IMR-90 (cell line): ENCODE results near the gene RTKN. TPM values are rescaled to one million over a fixed set of nuclear protein-coding genes. Genes with fewer than 3 reads are reported as not detected.

Source experiments
- ATAC-seq: fragments of 200-7000 bp; cut with Tn5 transposase; 2 replicates; pipeline ENCODE4 v1.9.1; 2020; ENCODE audit warnings: low read depth, mild to moderate bottlenecking, moderate library complexity
- BruUV-seq: library from RNA; stranded (reverse); fragments of 400-500 nt; replicated peaks from 2 replicates; lab custom pipeline; 2021; lab: Mats Ljungman, UMichigan
- CTCF ChIA-PET: fragments of 300-600 bp; formaldehyde crosslinking; extraction: SDS; loops from one replicate; lab custom pipeline; 2021; ENCODE audit warnings: antibody characterized with exemption; lab: Yijun Ruan, JAX
- POLR2A ChIA-PET: fragments of 300-600 bp; sonication (Branson Sonifier 250); formaldehyde crosslinking; loops from one replicate; lab custom pipeline; 2022; ENCODE audit warnings: antibody characterized with exemption; ENCODE audit not compliant: unreplicated experiment; lab: Charles Lee
- DNase-seq: peaks from one replicate; pipeline ENCODE4 v3.0.0; 2013
- H2AFZ ChIP-seq: replicated peaks from 2 replicates; pipeline ENCODE3; 2013; ENCODE audit warnings: low read length, mild to moderate bottlenecking; ENCODE audit not compliant: poor library complexity
- H2AK5ac ChIP-seq: 2 replicates; pipeline ENCODE4 v1.6.1; 2013; ENCODE audit warnings: low read depth, low read length, inconsistent platforms
- H2AK9ac ChIP-seq: replicated peaks from 2 replicates; pipeline ENCODE3; 2013; ENCODE audit warnings: mild to moderate bottlenecking, low read depth, low read length, moderate library complexity; ENCODE audit not compliant: poor library complexity
- H2BK120ac ChIP-seq: 2 replicates; pipeline ENCODE4 v1.6.1; 2013; ENCODE audit warnings: low read depth, low read length, inconsistent platforms
- H2BK15ac ChIP-seq: 3 replicates; pipeline ENCODE4 v1.6.1; 2013; ENCODE audit warnings: low read depth, low read length, inconsistent platforms
- H2BK20ac ChIP-seq: 2 replicates; pipeline ENCODE4 v1.6.1; 2013; ENCODE audit warnings: low read depth, mild to moderate bottlenecking, inconsistent platforms, low read length, moderate library complexity
- H2BK5ac ChIP-seq: 2 replicates; pipeline ENCODE4 v1.6.1; 2013; ENCODE audit warnings: mild to moderate bottlenecking, low read depth, low read length, inconsistent platforms; ENCODE audit not compliant: poor library complexity, severe bottlenecking
- H3K14ac ChIP-seq: replicated peaks from 2 replicates; pipeline ENCODE4 v1.6.1; 2013; ENCODE audit warnings: low read depth, low read length, inconsistent platforms
- H3K18ac ChIP-seq: 2 replicates; pipeline ENCODE4 v1.6.1; 2013; ENCODE audit warnings: low read depth, low read length, control low read depth
- H3K23ac ChIP-seq: 2 replicates; pipeline ENCODE4 v1.6.1; 2013; ENCODE audit warnings: low read depth, low read length, inconsistent platforms
- H3K27ac ChIP-seq: 2 replicates; pipeline ENCODE4 v1.5.1; 2013; ENCODE audit warnings: mild to moderate bottlenecking, control low read depth, low read length; ENCODE audit not compliant: insufficient read depth
- H3K27me3 ChIP-seq: 2 replicates; pipeline ENCODE4 v1.6.1; 2013; ENCODE audit warnings: low read length; ENCODE audit not compliant: control insufficient read depth, insufficient read depth
- H3K36me3 ChIP-seq: 2 replicates; pipeline ENCODE4 v1.6.1; 2013; ENCODE audit warnings: low read length, mixed read lengths; ENCODE audit not compliant: control insufficient read depth, insufficient read depth
- H3K4ac ChIP-seq: 2 replicates; pipeline ENCODE4 v1.6.1; 2013; ENCODE audit warnings: low read depth, low read length, inconsistent platforms
- H3K4me1 ChIP-seq: 2 replicates; pipeline ENCODE4 v1.6.1; 2013; ENCODE audit warnings: low read length, mixed read lengths; ENCODE audit not compliant: control insufficient read depth, insufficient read depth
- H3K4me2 ChIP-seq: 2 replicates; pipeline ENCODE4 v1.6.1; 2013; ENCODE audit warnings: low read depth, mild to moderate bottlenecking, control low read depth, low read length, moderate library complexity
- H3K4me3 ChIP-seq: 2 replicates; pipeline ENCODE4 v1.5.1; 2013; ENCODE audit warnings: low read depth, mild to moderate bottlenecking, control low read depth, low read length, moderate library complexity; ENCODE audit not compliant: insufficient read depth
- H3K56ac ChIP-seq: 2 replicates; pipeline ENCODE4 v1.6.1; 2013; ENCODE audit warnings: low read length, inconsistent platforms; ENCODE audit not compliant: insufficient read depth; ENCODE audit errors: extremely low read depth
- H3K79me1 ChIP-seq, 2 experiments: 2 replicates each; pipeline ENCODE4 v1.6.1; 2013; ENCODE audit warnings: low read length in 2 of 2, inconsistent platforms in 1 of 2, low read depth in 1 of 2
- H3K9ac ChIP-seq: 2 replicates; pipeline ENCODE4 v1.6.1; 2013; ENCODE audit warnings: low read depth, low read length, control low read depth
- H3K9me1 ChIP-seq: 2 replicates; pipeline ENCODE4 v1.6.1; 2013; ENCODE audit warnings: low read length, inconsistent platforms; ENCODE audit not compliant: insufficient read depth
- H3K9me3 ChIP-seq: 2 replicates; pipeline ENCODE4 v1.6.1; 2013; ENCODE audit warnings: low read length; ENCODE audit not compliant: control insufficient read depth, insufficient read depth
- H4K20me1 ChIP-seq: 2 replicates; pipeline ENCODE4 v1.6.1; 2013; ENCODE audit warnings: low read length, inconsistent platforms; ENCODE audit not compliant: insufficient read depth
- H4K5ac ChIP-seq: 2 replicates; pipeline ENCODE4 v1.6.1; 2013; ENCODE audit warnings: mild to moderate bottlenecking, low read depth, low read length, control low read depth
- H4K8ac ChIP-seq, 2 experiments: 2 replicates each; pipeline ENCODE4 v1.6.1; 2013; ENCODE audit warnings: low read depth in 2 of 2, low read length in 2 of 2, control low read depth in 1 of 2, inconsistent platforms in 1 of 2
- H4K91ac ChIP-seq: 2 replicates; pipeline ENCODE4 v1.6.1; 2013; ENCODE audit warnings: low read depth, low read length, inconsistent platforms; ENCODE audit not compliant: insufficient read depth
- CTCF ChIP-seq: conservative IDR thresholded peaks from 2 replicates; pipeline ENCODE4 v1.5.1; 2012; ENCODE audit warnings: mild to moderate bottlenecking, low read depth, low read length, improper control_type of control experiment
- MXI1 ChIP-seq: IDR thresholded peaks from 2 replicates; pipeline ENCODE4 v1.6.1; 2012; ENCODE audit warnings: low read depth, mild to moderate bottlenecking, low read length, moderate library complexity, borderline replicate concordance
- WGBS, 2 experiments: methylation state at CpG; one replicate each; pipeline versions ENCODE4 v1.1.5 to v1.1.7; 2013; ENCODE audit warnings: missing lambda C conversion rate in 2 of 2; ENCODE audit not compliant: insufficient read length in 1 of 2; ENCODE audit errors: extremely low coverage in 2 of 2; 5-methylcytosine and 5-hydroxymethylcytosine counted together
- dilution Hi-C: fragments of 300-500 bp; cut with HindIII; formaldehyde crosslinking; loops from one replicate; pipeline ENCODE4 v1.14.3; 2018; ENCODE audit warnings: low sequenced_read_pairs; ENCODE audit not compliant: unreplicated experiment
- in situ Hi-C: fragments of 300-500 bp; cut with MboI; formaldehyde crosslinking; loops from 3 replicates; pipeline ENCODE4 v1.14.3; 2019; ENCODE audit warnings: low sequenced_read_pairs, inconsistent platforms, mixed read lengths
- intact Hi-C: fragments of 100-400 bp; cut with micrococcal nuclease; formaldehyde crosslinking; loops from 2 replicates; pipeline ENCODE4 v1.10.0; 2022
- polyA plus RNA-seq, 3 experiments: library from polyadenylated mRNA; depleted of rRNA; stranded (reverse); fragments of >200 nt; gene quantifications; 2 replicates each; pipeline ENCODE4 v1.2.3, GENCODE V29; 2012; ENCODE audit warnings: low replicate concordance in 1 of 3
- total RNA-seq: library from RNA; depleted of rRNA; stranded (reverse); fragments of >200 nt; gene quantifications from 2 replicates; pipeline ENCODE4 v1.2.3, GENCODE V29; 2012

Gene RTKN
- total and polyA plus RNA-seq, 2 of the 4 experiments (the other 2 are of a cell fraction), result 11.1 to 19.7 TPM

- H3K27ac ChIP-seq, result peak overlapping the region; percentile 95
- TF ChIP-seq CTCF (no peak), MXI1 (peak; percentile 27; the same call in 1 of the 2 replicates)
- H4K91ac ChIP-seq, result peak overlapping the region; percentile 71; the same call in 1 of the 2 replicates
- H3K27me3 ChIP-seq, result peaks cover 3% of the 10 kb centered on the region; the same call in 1 of the 2 replicates
- H3K79me1 ChIP-seq, result peaks cover 20 to 52% of the 10 kb centered on the region in 2 experiments; a peak in 3 of 4 replicates
- dilution Hi-C loops (no loop called here), in situ Hi-C loops (no loop called here), intact Hi-C loops (loop anchor here (5.0 to 10.0 kb wide), 2 partner anchors 59 to 466 kb away; partner anchors contain the start of gene DGUOK)
- H3K9me3 ChIP-seq, result no peaks in the 10 kb centered on the region
- peak overlapping the region; percentile 61 to 97 for H4K8ac ChIP-seq
- peak overlapping the region; percentile 97 for H2AFZ ChIP-seq
- peak overlapping the region; percentile 91 for H3K14ac ChIP-seq
- ChIA-PET CTCF (interaction anchor here (0.6 to 1.5 kb wide), 9 partner anchors 8 to 141 kb away, joined by 3 to 7 read pairs (median 4); partner anchors contain the start of gene DCTN1), POLR2A (interaction anchor here (0.6 kb wide), 1 partner anchor 10 kb away, joined by 3 read pairs; no protein-coding TSS in a partner anchor)
- H3K9ac ChIP-seq, result peak overlapping the region; percentile 92
- peak overlapping the region; percentile 76 for H3K56ac ChIP-seq
- no peak overlapping the region for H2BK20ac ChIP-seq
- H2BK5ac ChIP-seq, result peak overlapping the region; percentile 95
- no peak overlapping the region for H3K18ac ChIP-seq
- H3K4me2 ChIP-seq, result peak overlapping the region; percentile 96
- peak overlapping the region; percentile 90 for H2AK9ac ChIP-seq
- peaks cover 25% of the 10 kb centered on the region for H3K9me1 ChIP-seq
- H3K4me1 ChIP-seq, result peaks cover 9% of the 10 kb centered on the region
- DNase-seq, result peak; percentile 22
- H4K5ac ChIP-seq, result peak overlapping the region; percentile 35; the same call in 1 of the 2 replicates
- no TSS peak for BruUV-seq
- peak overlapping the region; percentile 83 for H3K4me3 ChIP-seq
- peak; percentile 38; the same call in 1 of the 2 replicates for ATAC-seq
- WGBS, 2 experiments, result 0% methylated on average over 4 of the region's 11 CpGs; no CpG with 5 or more reads in 1 of the 2 experiments
- no peak overlapping the region for H2BK15ac ChIP-seq
- peak overlapping the region; percentile 27 for H2AK5ac ChIP-seq
- no peak overlapping the region for H2BK120ac ChIP-seq
- peak overlapping the region; percentile 98 for H3K23ac ChIP-seq
- H4K20me1 ChIP-seq, result peaks cover 31% of the 10 kb centered on the region
- H3K36me3 ChIP-seq, result no peaks in the 10 kb centered on the region
- H3K4ac ChIP-seq, result peak overlapping the region; percentile 74
Measured at GRCh38 chr2:74391209-74391579, 50.5 kb downstream of the RTKN start.
